ENCODE measurements around the gene KCND1.
A peak's percentile ranks its signal among the peaks of the same experiment; 100 is the strongest.

The KCND1 gene

GRCh38 chrX:48948589-48948988 is 23.1 kb downstream of the KCND1 start:
- TF ChIP-seq CTCF (IDR thresholded peaks at IDR 0.05; ENCODE audit: low read depth, low read length), result no peak
- no peak for DNase-seq (ENCODE audit: extremely low read depth, low read depth)

- TF ChIP-seq CTCF (IDR thresholded peaks at IDR 0.05; ENCODE audit: low read depth, low read length), result peak; percentile 85
- DNase-seq (ENCODE audit: extremely low read depth, low read depth), result no peak
Measured at GRCh38 chrX:48945517-48946348, 25.9 kb downstream of the KCND1 start.

- DNase-seq (ENCODE audit: extremely low read depth, low read depth), result no peak
- TF ChIP-seq CTCF (IDR thresholded peaks at IDR 0.05; ENCODE audit: low read depth, low read length), result no peak
Measured at GRCh38 chrX:48942895-48943294, 28.7 kb downstream of the KCND1 start.

GRCh38 chrX:48940404-48940955 is 31.2 kb downstream of the KCND1 start:
- no peak for DNase-seq (ENCODE audit: extremely low read depth, low read depth)
- no peak for TF ChIP-seq CTCF (IDR thresholded peaks at IDR 0.05; ENCODE audit: low read depth, low read length)

- DNase-seq (ENCODE audit: extremely low read depth, low read depth), result no peak
- no peak for TF ChIP-seq CTCF (IDR thresholded peaks at IDR 0.05; ENCODE audit: low read depth, low read length)
Measured at GRCh38 chrX:48939524-48940228, 32.0 kb downstream of the KCND1 start.

- no peak for TF ChIP-seq CTCF (IDR thresholded peaks at IDR 0.05; ENCODE audit: low read depth, low read length)
- no peak for DNase-seq (ENCODE audit: extremely low read depth, low read depth)
Measured at GRCh38 chrX:48938721-48939425, 32.8 kb downstream of the KCND1 start.
